HFF-Myc (cell line): Measurements from ENCODE around the gene CELF2.
A peak's percentile ranks its signal among the peaks of the same experiment; 100 is the strongest.

Source experiments
- DNase-seq: peaks from one replicate; pipeline ENCODE4 v3.0.0-alpha.2; 2011; ENCODE audit warnings: low read depth; ENCODE audit errors: extremely low read depth
- H3K4me3 ChIP-seq: replicated peaks from 2 replicates; pipeline ENCODE4 v1.5.1; 2011; ENCODE audit warnings: low read depth, mild to moderate bottlenecking, control low read depth, low read length
- CTCF ChIP-seq: IDR thresholded peaks from 2 replicates; pipeline ENCODE4 v1.5.1; 2012; ENCODE audit warnings: mild to moderate bottlenecking, low read depth, low read length, control low read depth; ENCODE audit errors: missing control alignments

CELF2 gene

GRCh38 chr10:11177381-11177780 is 159.7 kb downstream of the CELF2 start:
- no peak overlapping the region for H3K4me3 ChIP-seq
- TF ChIP-seq CTCF = no peak
- DNase-seq = no peak

GRCh38 chr10:11177926-11178471 is 160.3 kb downstream of the CELF2 start:
- DNase-seq = no peak
- no peak overlapping the region for H3K4me3 ChIP-seq
- no peak for TF ChIP-seq CTCF

- H3K4me3 ChIP-seq = no peak overlapping the region
- no peak for TF ChIP-seq CTCF
Observed at GRCh38 chr10:11178606-11179515, 161.2 kb downstream of the CELF2 start.

GRCh38 chr10:11179516-11180105 is 161.9 kb downstream of the CELF2 start:
- TF ChIP-seq CTCF = no peak
- H3K4me3 ChIP-seq = no peak overlapping the region
- no peak for DNase-seq

More at GRCh38 chr10:11178606-11179515, 161.2 kb downstream of the CELF2 start:
- DNase-seq = peak; percentile 95

- no peak for TF ChIP-seq CTCF
- H3K4me3 ChIP-seq = no peak overlapping the region
- no peak for DNase-seq
Observed at GRCh38 chr10:11180228-11180627, 162.6 kb downstream of the CELF2 start.

- no peak for TF ChIP-seq CTCF
- no peak overlapping the region for H3K4me3 ChIP-seq
- no peak for DNase-seq
Observed at GRCh38 chr10:11181978-11182377, 164.3 kb downstream of the CELF2 start.
